K562 (cell line): ENCODE results near the gene PRSS56.

Experiments
- JUN ChIP-seq, 2 experiments: sonication (generic) in 1 of 2; formaldehyde crosslinking in 1 of 2; IDR thresholded peaks; 2 replicates each; pipeline versions ENCODE4 v1.6.1 to v1.8.0; 2012 to 2022; ENCODE audit warnings: borderline replicate concordance in 2 of 2, mild to moderate bottlenecking in 2 of 2, improper control_type of control experiment in 1 of 2, low read depth in 1 of 2, low read length in 1 of 2, missing genetic modification reagents in 1 of 2
- MXI1 ChIP-seq: IDR thresholded peaks from 2 replicates; pipeline ENCODE4 v1.6.1; 2011; ENCODE audit warnings: low read depth, mild to moderate bottlenecking, improper control_type of control experiment, low read length

- no peak for TF ChIP-seq JUN (IDR thresholded peaks at IDR 0.05; ENCODE audit: borderline replicate concordance, low read depth, low read length)
- TF ChIP-seq JUN (CRISPR knock-in tag; IDR thresholded peaks at IDR 0.05; ENCODE audit: borderline replicate concordance), result no peak
- no peak for TF ChIP-seq MXI1
These were observed 33.4 kb upstream of the PRSS56 start for GRCh38 chr2:232486558-232487384.
